Keratinocyte (primary cell): Measurements from ENCODE around the gene MRAP. TPM values are rescaled to one million over a fixed set of nuclear protein-coding genes. Genes with fewer than 3 reads are reported as not detected.

Experiments
- DNase-seq: peaks from one replicate; pipeline ENCODE4 v3.0.0-alpha.2; 2011; ENCODE audit warnings: low read depth, missing footprints, low spot score
- FAIRE-seq: peaks from 2 replicates; lab custom pipeline; 2011; peaks lifted over from hg19 to GRCh38; lab: Jason Lieb, UNC
- H2AFZ ChIP-seq: 2 replicates; pipeline ENCODE4 v1.6.0; 2012; ENCODE audit warnings: low read length, control low read depth, inconsistent platforms; ENCODE audit not compliant: control insufficient read depth
- H3K27ac ChIP-seq: 2 replicates; pipeline ENCODE4 v1.5.1; 2011; ENCODE audit warnings: low read length; ENCODE audit not compliant: control insufficient read depth, insufficient read depth
- H3K27me3 ChIP-seq: 3 replicates; pipeline ENCODE4 v1.6.0; 2011; ENCODE audit warnings: low read length; ENCODE audit not compliant: control insufficient read depth, insufficient read depth; ENCODE audit errors: extremely low read depth
- H3K36me3 ChIP-seq, 2 experiments: 2 replicates in 1 of 2; 3 replicates in 1 of 2; pipeline ENCODE4 v1.5.1; 2011; ENCODE audit warnings: low read length in 2 of 2, mild to moderate bottlenecking in 1 of 2; ENCODE audit not compliant: control insufficient read depth in 2 of 2, insufficient read depth in 2 of 2; ENCODE audit errors: extremely low read depth in 1 of 2
- H3K4me1 ChIP-seq: 3 replicates; pipeline ENCODE4 v1.5.1; 2011; ENCODE audit warnings: low read length; ENCODE audit not compliant: control insufficient read depth, insufficient read depth; ENCODE audit errors: extremely low read depth
- H3K4me2 ChIP-seq: 3 replicates; pipeline ENCODE4 v1.6.0; 2011; ENCODE audit warnings: low read depth, low read length; ENCODE audit not compliant: control insufficient read depth, insufficient read depth; ENCODE audit errors: extremely low read depth
- H3K4me3 ChIP-seq, 3 experiments: fragments of 200-600 bp in 1 of 3; sonication (generic) in 1 of 3; 2 replicates in 2 of 3; 3 replicates in 1 of 3; pipeline ENCODE4 v1.5.1; 2011 to 2016; ENCODE audit warnings: low read length in 3 of 3, mild to moderate bottlenecking in 3 of 3, control low read depth in 2 of 3, inconsistent platforms in 1 of 3, low read depth in 1 of 3, mixed read lengths in 1 of 3, mixed run types in 1 of 3, moderate library complexity in 1 of 3; ENCODE audit not compliant: control insufficient read depth in 2 of 3, insufficient read depth in 2 of 3; ENCODE audit errors: extremely low read depth in 1 of 3
- H3K79me2 ChIP-seq: 2 replicates; pipeline ENCODE4 v1.6.0; 2012; ENCODE audit warnings: low read length; ENCODE audit not compliant: control insufficient read depth, insufficient read depth
- H3K9ac ChIP-seq: 3 replicates; pipeline ENCODE4 v1.6.0; 2011; ENCODE audit warnings: low read length; ENCODE audit not compliant: control insufficient read depth, insufficient read depth; ENCODE audit errors: extremely low read depth
- H3K9me1 ChIP-seq: 3 replicates; pipeline ENCODE4 v1.6.0; 2011; ENCODE audit warnings: low read length; ENCODE audit not compliant: control insufficient read depth, insufficient read depth; ENCODE audit errors: extremely low read depth
- H3K9me3 ChIP-seq: 2 replicates; pipeline ENCODE4 v1.5.1; 2012; ENCODE audit warnings: low read depth, low read length; ENCODE audit not compliant: control insufficient read depth
- H4K20me1 ChIP-seq: 3 replicates; pipeline ENCODE4 v1.6.0; 2011; ENCODE audit warnings: low read length; ENCODE audit not compliant: control insufficient read depth, insufficient read depth; ENCODE audit errors: extremely low read depth
- CTCF ChIP-seq, 3 experiments: IDR thresholded peaks in 1 of 3; conservative IDR thresholded peaks in 1 of 3; optimal IDR thresholded peaks in 1 of 3; 2 replicates in 2 of 3; 3 replicates in 1 of 3; pipeline versions ENCODE3 to v1.5.1; 2011; ENCODE audit warnings: low read length in 3 of 3, mild to moderate bottlenecking in 3 of 3, moderate library complexity in 2 of 3, control low read depth in 1 of 3, inconsistent platforms in 1 of 3; ENCODE audit not compliant: insufficient read depth in 2 of 3; ENCODE audit errors: extremely low read depth in 1 of 3
- EZH2 ChIP-seq: IDR thresholded peaks from one replicate; pipeline ENCODE4 v1.6.1; 2012; ENCODE audit warnings: inconsistent platforms, mild to moderate bottlenecking, low read length, moderate library complexity
- dilution Hi-C: fragments of 300-500 bp; cut with MboI; formaldehyde crosslinking; loops from one replicate; pipeline ENCODE4 v1.7.0; 2020; ENCODE audit warnings: low sequenced_read_pairs; ENCODE audit not compliant: extremely low pct_ligation_motif_present
- polyA plus RNA-seq, 5 experiments: library from polyadenylated mRNA; depleted of rRNA in 3 of 5; stranded (reverse) in 3 of 5; stranded (forward) in 1 of 5; unstranded in 1 of 5; fragments of >200 nt; gene quantifications; 1 replicate in 1 of 5; 2 replicates in 3 of 5; 3 replicates in 1 of 5; pipeline versions ENCODE4 v1.2.1 to v1.2.3, GENCODE V29; 2011 to 2012; ENCODE audit warnings: missing spikeins in 2 of 5, low read depth in 1 of 5, low replicate concordance in 1 of 5

MRAP gene
- polyA plus RNA-seq, 1 donor (not counting 4 experiments of a cell fraction or from before 2014, with no cell fraction given) = not detected

GRCh38 chr21:32300117-32300681 lies 1.5 kb downstream of the MRAP start:
- no peak for FAIRE-seq
- dilution Hi-C loops = no loop called here
- no peaks in the 10 kb centered on the region for H3K9me3 ChIP-seq
- H4K20me1 ChIP-seq = no peaks in the 10 kb centered on the region
- H3K79me2 ChIP-seq = no peaks in the 10 kb centered on the region
- TF ChIP-seq EZH2 (no peak), CTCF (optimal IDR thresholded peaks at IDR 0.05 in 1 of 3, IDR thresholded peaks at IDR 0.05 in 1 of 3, conservative IDR thresholded peaks at IDR 0.05 in 1 of 3; ENCODE audit: extremely low read depth in 1 of 3, insufficient read depth in 2 of 3, low read length in 3 of 3) (no peak)
- H3K9ac ChIP-seq = no peak overlapping the region
- no peaks in the 10 kb centered on the region for H3K27me3 ChIP-seq
- peaks cover 6 to 17% of the 10 kb centered on the region in 2 experiments for H3K36me3 ChIP-seq
- H3K4me1 ChIP-seq = no peaks in the 10 kb centered on the region
- no peak for DNase-seq
- H3K27ac ChIP-seq = no peak overlapping the region
- no peak overlapping the region for H3K4me2 ChIP-seq
- no peaks in the 10 kb centered on the region for H3K9me1 ChIP-seq
- no peak overlapping the region for H3K4me3 ChIP-seq
- H2AFZ ChIP-seq = no peak overlapping the region

- no peaks in the 10 kb centered on the region for H3K9me3 ChIP-seq
- DNase-seq = no peak
- no peak for TF ChIP-seq CTCF (optimal IDR thresholded peaks at IDR 0.05 in 1 of 3, IDR thresholded peaks at IDR 0.05 in 1 of 3, conservative IDR thresholded peaks at IDR 0.05 in 1 of 3; ENCODE audit: extremely low read depth in 1 of 3, insufficient read depth in 2 of 3, low read length in 3 of 3)
- TF ChIP-seq EZH2 = no peak
- H3K36me3 ChIP-seq = peaks cover 8 to 18% of the 10 kb centered on the region in 2 experiments
- no peaks in the 10 kb centered on the region for H3K79me2 ChIP-seq
- H2AFZ ChIP-seq = no peak overlapping the region
- H3K27me3 ChIP-seq = no peaks in the 10 kb centered on the region
- H3K27ac ChIP-seq = no peak overlapping the region
- H3K9me1 ChIP-seq = no peaks in the 10 kb centered on the region
- H3K9ac ChIP-seq = no peak overlapping the region
- dilution Hi-C loops = no loop called here
- no peaks in the 10 kb centered on the region for H4K20me1 ChIP-seq
- no peaks in the 10 kb centered on the region for H3K4me1 ChIP-seq
- H3K4me2 ChIP-seq = no peak overlapping the region
- no peak for FAIRE-seq
- H3K4me3 ChIP-seq = no peak overlapping the region
Measured at GRCh38 chr21:32301596-32301995, 2.9 kb downstream of the MRAP start.
